Dendritic cell treated with granulocyte-macrophage colony-stimulating factor and Interleukin-4, amounts not matched to agents 40 ng/mL and 50 ng/mL, for 4 days (primary cell): ENCODE data around the gene ZNF782.
"Not testable (repeated sequence)": the region's sequence is repeated elsewhere in the genome, so short reads cannot be mapped to it uniquely, and the experiment has no call there.

Source experiments
- H3K27ac Mint-ChIP-seq: one replicate; pipeline ENCODE4 v1.8.0; 2022; ENCODE audit warnings: mild to moderate bottlenecking, mixed read lengths
- H3K27me3 Mint-ChIP-seq: one replicate; pipeline ENCODE4 v1.8.0; 2022; ENCODE audit warnings: mild to moderate bottlenecking, mixed read lengths
- H3K36me3 Mint-ChIP-seq: one replicate; pipeline ENCODE4 v1.8.0; 2022; ENCODE audit warnings: low read depth, mixed read lengths
- H3K4me1 Mint-ChIP-seq: one replicate; pipeline ENCODE4 v1.8.0; 2022; ENCODE audit warnings: low read depth, mixed read lengths
- H3K4me3 Mint-ChIP-seq: one replicate; pipeline ENCODE4 v1.8.0; 2022; ENCODE audit warnings: mild to moderate bottlenecking, moderate library complexity, mixed read lengths
- H3K9me3 Mint-ChIP-seq: one replicate; pipeline ENCODE4 v1.8.0; 2022; ENCODE audit warnings: mixed read lengths
- intact Hi-C: fragments of 100-400 bp; cut with micrococcal nuclease; formaldehyde crosslinking; loops from one replicate; pipeline ENCODE4 v1.15.0; 2022

Gene ZNF782

GRCh38 chr9:96867079-96867804 is 12.9 kb upstream of the ZNF782 start:
- Mint-ChIP-seq H3K4me1 (no peaks in the 10 kb centered on the region), H3K27me3 (peaks cover 5% of the 10 kb centered on the region), H3K9me3 (peaks cover 14% of the 10 kb centered on the region), H3K4me3 (no peak overlapping the region), H3K27ac (no peak overlapping the region), H3K36me3 (no peaks in the 10 kb centered on the region)
- intact Hi-C loops: no loop called here

GRCh38 chr9:96865240-96865639 is 10.9 kb upstream of the ZNF782 start:
- H3K9me3 Mint-ChIP-seq: peaks cover 14% of the 10 kb centered on the region
- intact Hi-C loops, H3K27me3 Mint-ChIP-seq, H3K4me1 Mint-ChIP-seq, H3K4me3 Mint-ChIP-seq, H3K36me3 Mint-ChIP-seq, H3K27ac Mint-ChIP-seq: not testable (repeated sequence)

GRCh38 chr9:96859461-96860198 is 5.3 kb upstream of the ZNF782 start:
- Mint-ChIP-seq H3K9me3 (no peaks in the 10 kb centered on the region), H3K4me1 (peaks cover 5% of the 10 kb centered on the region), H3K27me3 (peaks cover 9% of the 10 kb centered on the region), H3K4me3 (no peak overlapping the region), H3K27ac (no peak overlapping the region), H3K36me3 (no peaks in the 10 kb centered on the region)
- intact Hi-C loops: loop anchor here (10.0 kb wide), 4 partner anchors 175 to 735 kb away; partner anchors contain the start of genes CTSV and ZNF367

GRCh38 chr9:96858670-96859069 is 4.4 kb upstream of the ZNF782 start:
- H3K9me3 Mint-ChIP-seq: no peaks in the 10 kb centered on the region
- peaks cover 9% of the 10 kb centered on the region for H3K27me3 Mint-ChIP-seq
- peaks cover 6% of the 10 kb centered on the region for H3K36me3 Mint-ChIP-seq
- no peak overlapping the region for H3K27ac Mint-ChIP-seq
- H3K4me3 Mint-ChIP-seq: no peak overlapping the region
- intact Hi-C loops: loop anchor here (10.0 kb wide), 4 partner anchors 176 to 736 kb away; partner anchors contain the start of genes CTSV and ZNF367
- H3K4me1 Mint-ChIP-seq: peaks cover 5% of the 10 kb centered on the region

- peaks cover 9% of the 10 kb centered on the region for H3K27me3 Mint-ChIP-seq
- no peak overlapping the region for H3K4me3 Mint-ChIP-seq
- H3K9me3 Mint-ChIP-seq: no peaks in the 10 kb centered on the region
- peaks cover 6% of the 10 kb centered on the region for H3K36me3 Mint-ChIP-seq
- intact Hi-C loops: loop anchor here (10.0 kb wide), 4 partner anchors 177 to 737 kb away; partner anchors contain the start of genes CTSV and ZNF367
- H3K4me1 Mint-ChIP-seq: peaks cover 10% of the 10 kb centered on the region
- no peak overlapping the region for H3K27ac Mint-ChIP-seq
Observed at GRCh38 chr9:96858018-96858573, 3.8 kb upstream of the ZNF782 start.

GRCh38 chr9:96856363-96857286 is 2.3 kb upstream of the ZNF782 start:
- no peak overlapping the region for H3K27ac Mint-ChIP-seq

GRCh38 chr9:96854651-96855273 is 448 bp upstream of the ZNF782 start:
- H3K4me1 Mint-ChIP-seq: peaks cover 22% of the 10 kb centered on the region
- intact Hi-C loops: loop anchor here (10.0 kb wide), 4 partner anchors 180 to 740 kb away; partner anchors contain the start of genes CTSV and ZNF367
- peaks cover 9% of the 10 kb centered on the region for H3K36me3 Mint-ChIP-seq

More at GRCh38 chr9:96856363-96857286, 2.3 kb upstream of the ZNF782 start:
- H3K4me3 Mint-ChIP-seq: no peak overlapping the region
- no peaks in the 10 kb centered on the region for H3K9me3 Mint-ChIP-seq
- peaks cover 22% of the 10 kb centered on the region for H3K4me1 Mint-ChIP-seq
- peaks cover 6% of the 10 kb centered on the region for H3K36me3 Mint-ChIP-seq
- H3K27me3 Mint-ChIP-seq: peaks cover 9% of the 10 kb centered on the region
- intact Hi-C loops: loop anchor here (1.0 to 10.0 kb wide), 6 partner anchors 178 to 738 kb away; partner anchors contain the start of genes CTSV and ZNF367

GRCh38 chr9:96852676-96853075 is 1.6 kb downstream of the ZNF782 start:
- Mint-ChIP-seq H3K9me3 (peaks cover 23% of the 10 kb centered on the region), H3K36me3 (peaks cover 29% of the 10 kb centered on the region), H3K4me3 (no peak overlapping the region), H3K4me1 (peaks cover 27% of the 10 kb centered on the region), H3K27me3 (peaks cover 9% of the 10 kb centered on the region), H3K27ac (no peak overlapping the region)
- intact Hi-C loops: loop anchor here (2.0 to 10.0 kb wide), 5 partner anchors 74 to 742 kb away; partner anchors contain the start of genes CTSV, ZNF367 and ZNF510

More at GRCh38 chr9:96854651-96855273, 448 bp upstream of the ZNF782 start:
- Mint-ChIP-seq H3K27ac (peak overlapping the region; percentile 90), H3K9me3 (peaks cover 2% of the 10 kb centered on the region), H3K27me3 (peaks cover 9% of the 10 kb centered on the region), H3K4me3 (peak overlapping the region; percentile 99)

GRCh38 chr9:96844040-96844439 is 10.3 kb downstream of the ZNF782 start:
- Mint-ChIP-seq H3K9me3 (peaks cover 85% of the 10 kb centered on the region), H3K4me1 (peaks cover 11% of the 10 kb centered on the region), H3K36me3 (peaks cover 92% of the 10 kb centered on the region), H3K4me3 (no peak overlapping the region), H3K27me3 (no peaks in the 10 kb centered on the region), H3K27ac (no peak overlapping the region)
- intact Hi-C loops: no loop called here

- Mint-ChIP-seq H3K9me3 (peaks cover 89% of the 10 kb centered on the region), H3K27ac (no peak overlapping the region), H3K27me3 (no peaks in the 10 kb centered on the region), H3K36me3 (peaks cover 83% of the 10 kb centered on the region), H3K4me1 (no peaks in the 10 kb centered on the region), H3K4me3 (no peak overlapping the region)
- intact Hi-C loops: loop anchor here (10.0 kb wide), 1 partner anchor 54 kb away; no protein-coding TSS in a partner anchor
Observed at GRCh38 chr9:96818533-96818932, 35.8 kb downstream of the ZNF782 start.

- Mint-ChIP-seq H3K36me3 (peaks cover 77% of the 10 kb centered on the region), H3K4me3 (no peak overlapping the region), H3K4me1 (no peaks in the 10 kb centered on the region), H3K27me3 (no peaks in the 10 kb centered on the region), H3K27ac (no peak overlapping the region), H3K9me3 (peaks cover 94% of the 10 kb centered on the region)
- intact Hi-C loops: loop anchor here (10.0 kb wide), 1 partner anchor 53 kb away; no protein-coding TSS in a partner anchor
Observed at GRCh38 chr9:96817973-96818372, 36.3 kb downstream of the ZNF782 start.

- no peak overlapping the region for H3K4me3 Mint-ChIP-seq
- H3K36me3 Mint-ChIP-seq: peaks cover 37% of the 10 kb centered on the region
- H3K27ac Mint-ChIP-seq: no peak overlapping the region
- H3K4me1 Mint-ChIP-seq: no peaks in the 10 kb centered on the region
- intact Hi-C loops: loop anchor here (10.0 kb wide), 1 partner anchor 49 kb away; no protein-coding TSS in a partner anchor
- H3K9me3 Mint-ChIP-seq: peaks cover 100% of the 10 kb centered on the region
- no peaks in the 10 kb centered on the region for H3K27me3 Mint-ChIP-seq
Observed at GRCh38 chr9:96813607-96814006, 40.7 kb downstream of the ZNF782 start.
